GM12865 (cell line): Measurements from ENCODE around the gene CST4.
"Not testable (repeated sequence)": the region's sequence is repeated elsewhere in the genome, so short reads cannot be mapped to it uniquely, and the experiment has no call there.

Experiments
- DNase-seq: peaks from one replicate; pipeline ENCODE4 v3.0.0; 2010; ENCODE audit warnings: low read depth
- H3K4me3 ChIP-seq: 2 replicates; pipeline ENCODE4 v1.5.1; 2011; ENCODE audit warnings: mild to moderate bottlenecking, low read depth, low read length, control low read depth
- TF ChIP-seq, protein P1 (sequence below): IDR thresholded peaks from 2 replicates; pipeline ENCODE4 v1.5.1; 2011; ENCODE audit warnings: low read length, control low read depth, low read depth, inconsistent platforms; ENCODE audit not compliant: insufficient read depth; ENCODE audit errors: missing control alignments

The CST4 gene

DNA sequence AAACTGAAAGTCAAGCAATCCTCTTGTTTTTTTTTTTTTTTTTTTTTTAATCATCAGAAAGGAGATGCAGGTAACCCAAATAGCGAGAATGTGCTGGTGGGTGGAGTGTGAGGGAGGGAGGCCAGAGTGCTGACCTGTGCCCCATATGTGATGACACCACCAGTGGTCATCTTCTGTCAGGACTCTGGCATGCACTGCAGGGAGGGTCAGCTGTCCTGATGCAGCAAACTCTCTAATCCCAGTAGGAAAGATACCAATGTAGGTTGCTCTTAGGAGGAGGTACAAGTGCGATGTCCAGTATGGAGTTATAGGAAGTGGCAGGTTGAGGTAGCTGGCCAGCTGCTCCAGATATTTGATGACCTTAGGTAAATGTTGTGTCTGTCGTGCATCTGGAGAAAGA is 2.8 kb upstream of the CST4 start:
- no peak overlapping the region for H3K4me3 ChIP-seq
- TF ChIP-seq, protein P1, sequence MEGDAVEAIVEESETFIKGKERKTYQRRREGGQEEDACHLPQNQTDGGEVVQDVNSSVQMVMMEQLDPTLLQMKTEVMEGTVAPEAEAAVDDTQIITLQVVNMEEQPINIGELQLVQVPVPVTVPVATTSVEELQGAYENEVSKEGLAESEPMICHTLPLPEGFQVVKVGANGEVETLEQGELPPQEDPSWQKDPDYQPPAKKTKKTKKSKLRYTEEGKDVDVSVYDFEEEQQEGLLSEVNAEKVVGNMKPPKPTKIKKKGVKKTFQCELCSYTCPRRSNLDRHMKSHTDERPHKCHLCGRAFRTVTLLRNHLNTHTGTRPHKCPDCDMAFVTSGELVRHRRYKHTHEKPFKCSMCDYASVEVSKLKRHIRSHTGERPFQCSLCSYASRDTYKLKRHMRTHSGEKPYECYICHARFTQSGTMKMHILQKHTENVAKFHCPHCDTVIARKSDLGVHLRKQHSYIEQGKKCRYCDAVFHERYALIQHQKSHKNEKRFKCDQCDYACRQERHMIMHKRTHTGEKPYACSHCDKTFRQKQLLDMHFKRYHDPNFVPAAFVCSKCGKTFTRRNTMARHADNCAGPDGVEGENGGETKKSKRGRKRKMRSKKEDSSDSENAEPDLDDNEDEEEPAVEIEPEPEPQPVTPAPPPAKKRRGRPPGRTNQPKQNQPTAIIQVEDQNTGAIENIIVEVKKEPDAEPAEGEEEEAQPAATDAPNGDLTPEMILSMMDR: no peak
- no peak for DNase-seq

DNA sequence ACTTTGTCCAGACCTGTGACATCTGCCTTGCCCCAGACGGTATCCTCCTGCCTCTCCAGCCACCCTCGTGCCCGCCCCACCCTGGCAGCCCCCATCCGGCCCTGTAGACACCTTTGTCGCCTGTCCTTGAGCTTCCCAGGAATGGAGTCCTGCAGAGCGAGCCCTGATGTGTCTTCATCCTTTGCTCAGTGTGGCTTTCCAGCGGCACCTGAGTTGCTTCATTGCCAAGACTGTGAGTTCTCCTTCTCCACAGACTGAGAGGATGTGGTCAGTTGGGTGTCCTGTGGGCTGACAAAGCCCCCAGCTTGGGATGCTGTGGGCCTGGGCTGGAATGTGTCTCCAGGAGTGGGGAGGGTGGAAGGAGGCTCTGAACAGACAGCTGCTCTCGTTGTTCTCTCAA is 1.7 kb upstream of the CST4 start:
- TF ChIP-seq, protein P1: no peak
- DNase-seq: no peak
- no peak overlapping the region for H3K4me3 ChIP-seq

DNA sequence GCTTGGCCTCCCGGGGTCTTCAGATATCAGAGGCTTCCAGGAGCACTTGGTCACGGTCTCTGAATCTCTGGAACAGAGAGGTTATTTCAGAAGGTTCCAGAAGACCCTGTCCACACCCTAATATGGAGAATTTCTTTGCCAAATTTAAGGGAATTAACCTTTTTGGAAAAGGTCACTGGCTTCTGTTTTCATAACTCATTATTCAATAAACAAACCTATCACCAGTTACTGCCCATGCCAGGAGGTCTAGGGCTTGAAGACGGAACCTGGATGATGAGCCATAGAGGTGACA is 507 bp upstream of the CST4 start:
- TF ChIP-seq, protein P1: no peak
- no peak overlapping the region for H3K4me3 ChIP-seq
- DNase-seq: no peak

DNA sequence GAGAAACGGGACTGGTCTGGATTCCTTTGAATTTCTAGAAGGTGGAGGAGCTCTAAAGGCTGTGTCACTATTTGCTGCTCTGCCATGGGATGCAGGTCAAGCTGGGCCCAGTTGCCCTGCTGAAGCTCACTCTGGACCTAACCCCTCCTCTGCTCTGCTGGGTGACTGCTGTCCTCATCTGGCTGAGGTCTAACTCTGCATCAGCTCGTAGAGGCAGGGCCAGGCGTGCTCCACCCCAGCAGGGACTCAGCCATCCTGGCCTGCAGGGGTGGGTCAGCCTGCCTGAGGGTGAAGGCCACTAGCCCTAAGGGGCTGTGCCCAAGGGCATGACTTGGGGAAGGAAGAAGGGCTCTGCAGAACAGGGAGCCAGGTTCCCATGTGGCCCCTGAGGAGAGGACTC is 852 bp downstream of the CST4 start:
- DNase-seq: no peak
- TF ChIP-seq, protein P1: no peak
- H3K4me3 ChIP-seq: no peak overlapping the region

DNA sequence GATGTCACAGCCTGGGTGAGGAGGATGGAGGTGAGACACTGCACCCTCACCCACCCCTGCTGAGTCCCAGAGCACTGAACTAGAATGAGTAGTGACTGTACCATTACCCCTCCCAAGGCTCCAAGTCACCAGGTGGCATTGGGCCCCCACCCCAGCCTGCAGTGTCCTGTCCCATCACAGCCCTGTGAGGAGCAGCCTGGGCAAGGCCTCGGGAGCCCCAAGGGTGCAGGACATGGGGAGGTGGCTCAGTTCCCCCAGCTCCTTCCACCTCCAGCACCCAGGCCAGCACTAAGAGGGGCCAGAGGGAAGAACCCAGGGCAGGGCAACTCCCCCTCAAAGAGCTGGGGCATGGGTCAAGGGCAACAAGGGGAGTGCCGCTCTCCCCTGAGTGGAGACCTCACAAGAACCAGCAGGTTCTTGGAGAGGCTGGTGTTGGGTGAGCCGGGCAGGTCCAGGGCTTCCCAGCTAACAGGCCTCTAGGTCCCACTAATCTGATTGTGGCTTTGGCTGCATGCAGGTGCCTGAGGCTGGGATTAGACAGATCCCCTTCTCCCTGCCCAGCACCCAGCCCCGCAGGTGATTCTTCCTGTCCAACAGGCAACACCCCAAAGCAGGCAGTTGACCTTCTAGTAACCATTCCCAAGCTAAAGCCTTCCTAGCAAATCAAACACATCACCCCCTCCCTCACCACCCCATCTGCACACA is 2.6 kb downstream of the CST4 start:
- no peak overlapping the region for H3K4me3 ChIP-seq
- TF ChIP-seq, protein P1: no peak
- DNase-seq: no peak

DNA sequence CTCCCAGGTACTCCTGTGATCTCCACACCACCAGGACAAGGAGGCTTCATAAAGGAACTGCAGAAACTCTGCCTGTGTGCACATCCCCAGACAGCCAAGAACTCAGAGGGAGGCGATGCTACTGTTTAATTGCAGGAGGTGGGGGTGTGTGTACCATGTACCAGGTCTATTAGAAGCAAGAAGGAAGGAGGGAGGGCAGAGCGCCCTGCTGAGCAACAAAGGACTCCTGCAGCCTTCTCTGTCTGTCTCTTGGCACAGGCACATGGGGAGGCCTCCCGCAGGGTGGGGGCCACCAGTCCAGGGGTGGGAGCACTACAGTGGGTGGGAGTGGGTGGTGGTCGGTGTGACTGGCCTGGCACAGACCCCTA is 3.3 kb downstream of the CST4 start:
- not testable (repeated sequence) for DNase-seq, H3K4me3 ChIP-seq

DNA sequence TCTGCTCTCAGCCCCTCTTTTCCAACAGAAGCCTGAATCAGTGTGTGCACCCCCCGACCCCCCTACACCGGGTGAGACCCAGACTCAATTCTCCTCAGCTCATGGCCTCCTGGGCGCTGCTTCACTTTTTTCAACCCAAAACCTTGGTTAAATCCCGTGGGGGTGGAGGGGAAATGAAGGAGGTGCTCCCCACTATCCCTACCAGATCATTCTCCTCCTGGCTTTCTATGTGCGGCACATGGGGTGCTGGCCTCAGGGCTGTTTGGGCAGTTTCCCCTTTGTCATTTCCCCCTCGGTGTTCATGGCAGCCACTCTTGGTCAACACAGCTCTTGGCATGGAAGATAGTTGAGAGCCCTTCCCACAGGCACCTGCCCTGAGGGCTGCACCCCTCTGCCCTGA is 4.6 kb downstream of the CST4 start:
- DNase-seq: no peak
- TF ChIP-seq, protein P1: no peak
- H3K4me3 ChIP-seq: no peak overlapping the region

DNA sequence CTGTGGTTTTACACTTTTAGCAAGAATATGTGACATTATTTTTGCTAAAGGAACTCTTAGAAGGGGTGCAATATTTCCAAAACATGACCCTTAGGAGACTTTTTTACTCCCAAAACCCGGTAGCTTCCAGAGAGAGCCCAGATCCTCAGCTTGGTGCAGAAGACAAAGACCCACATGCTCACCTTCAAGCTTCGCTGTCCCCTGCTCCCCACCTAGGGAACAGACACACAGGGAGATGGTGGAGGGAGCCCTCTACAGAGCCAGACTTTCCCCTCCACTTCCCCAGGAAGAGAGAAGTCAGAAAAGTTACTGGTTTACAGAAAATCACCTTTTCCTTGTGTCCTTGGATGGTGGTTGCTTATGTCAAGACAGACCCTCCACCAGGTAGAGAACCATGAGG is 5.0 kb downstream of the CST4 start:
- no peak for DNase-seq
- TF ChIP-seq, protein P1: no peak
- no peak overlapping the region for H3K4me3 ChIP-seq
